Loucy (cell line): ENCODE results near the gene PROB1.

Experiments used
- H2AFZ ChIP-seq: fragments of 200-600 bp; sonication (generic); 2 replicates; pipeline ENCODE4 v1.6.0; 2016; ENCODE audit warnings: antibody characterized with exemption, mild to moderate bottlenecking, low read length, moderate library complexity
- H3F3A ChIP-seq: fragments of 200-600 bp; 2 replicates; pipeline ENCODE4 v1.6.0; 2016; ENCODE audit warnings: antibody characterized with exemption, low read depth, mild to moderate bottlenecking
- H3K27me3 ChIP-seq: fragments of 200-600 bp; sonication (generic); 2 replicates; pipeline ENCODE4 v1.6.1; 2014; ENCODE audit warnings: low read length, mild to moderate bottlenecking; ENCODE audit not compliant: insufficient read depth, poor library complexity, severe bottlenecking
- H3K36me3 ChIP-seq: fragments of 200-600 bp; sonication (generic); 2 replicates; pipeline ENCODE4 v1.6.1; 2016; ENCODE audit warnings: low read length; ENCODE audit not compliant: insufficient read depth
- H3K4me1 ChIP-seq: fragments of 200-600 bp; sonication (generic); 2 replicates; pipeline ENCODE4 v1.5.1; 2014; ENCODE audit warnings: low read length, mild to moderate bottlenecking; ENCODE audit not compliant: insufficient read depth, poor library complexity, severe bottlenecking
- H3K4me2 ChIP-seq: fragments of 200-600 bp; sonication (generic); 2 replicates; pipeline ENCODE4 v1.6.0; 2014; ENCODE audit warnings: antibody characterized with exemption, low read length, low read depth, mild to moderate bottlenecking; ENCODE audit not compliant: poor library complexity, severe bottlenecking
- H3K4me3 ChIP-seq: fragments of 200-600 bp; sonication (generic); 2 replicates; pipeline ENCODE4 v1.5.1; 2014; ENCODE audit warnings: low read length, mild to moderate bottlenecking, mixed read lengths; ENCODE audit not compliant: poor library complexity, severe bottlenecking
- H3K79me2 ChIP-seq: fragments of 200-600 bp; sonication (generic); 2 replicates; pipeline ENCODE4 v1.6.1; 2014; ENCODE audit warnings: low read length; ENCODE audit not compliant: insufficient read depth
- H3K9ac ChIP-seq: fragments of 200-600 bp; sonication (generic); 2 replicates; pipeline ENCODE4 v1.6.0; 2014; ENCODE audit warnings: mild to moderate bottlenecking, low read depth, low read length, moderate library complexity; ENCODE audit not compliant: poor library complexity, severe bottlenecking
- H3K9me2 ChIP-seq: fragments of 200-600 bp; sonication (generic); replicated peaks from 2 replicates; pipeline ENCODE4 v1.6.1; 2016; ENCODE audit warnings: low read depth, low read length, mixed read lengths
- H3K9me3 ChIP-seq: fragments of 200-600 bp; sonication (generic); 2 replicates; pipeline ENCODE4 v1.6.1; 2014; ENCODE audit warnings: mild to moderate bottlenecking, antibody characterized with exemption, low read length, low read depth; ENCODE audit not compliant: insufficient read depth
- H4K20me1 ChIP-seq: fragments of 200-600 bp; sonication (generic); 2 replicates; pipeline ENCODE4 v1.6.0; 2014; ENCODE audit warnings: antibody characterized with exemption, low read length, mild to moderate bottlenecking; ENCODE audit not compliant: insufficient read depth, poor library complexity, severe bottlenecking
- CTCF ChIP-seq: fragments of 200-600 bp; sonication (generic); conservative IDR thresholded peaks from 2 replicates; pipeline ENCODE4 v1.5.1; 2014; ENCODE audit warnings: mild to moderate bottlenecking, antibody characterized with exemption, low read length
- EZH2phosphoT487 ChIP-seq: fragments of 200-600 bp; IDR thresholded peaks from 2 replicates; pipeline ENCODE4 v1.6.1; 2018; ENCODE audit warnings: antibody characterized with exemption, mild to moderate bottlenecking, moderate library complexity, borderline replicate concordance

Gene PROB1

GRCh38 chr5:139390639-139391569 lies 4.0 kb downstream of the PROB1 start:
- TF ChIP-seq EZH2phosphoT487 (no peak), CTCF (no peak)

GRCh38 chr5:139389701-139390638 lies 4.9 kb downstream of the PROB1 start, which contains the start of gene MZB1:
Gene MZB1, minus strand, starts transcription at chr5:139389913. Its CDS starts 57 bp downstream, at chr5:139389856.
- H3K9me3 ChIP-seq, result no peaks in the 10 kb centered on the region
- peak within 1 kb of the TSS; percentile 96 for H3K4me3 ChIP-seq
- H2AFZ ChIP-seq, result no peak within 1 kb of the TSS
- peaks cover 8% of the 10 kb centered on the region for H3K27me3 ChIP-seq
- peaks cover 92% of the 10 kb centered on the region for H3K79me2 ChIP-seq
- H3K9ac ChIP-seq, result peak within 1 kb of the TSS; percentile 99
- TF ChIP-seq EZH2phosphoT487 (no peak), CTCF (no peak)
- H3K9me2 ChIP-seq, result no peaks in the 10 kb centered on the region
- peaks cover 61% of the 10 kb centered on the region for H3K4me1 ChIP-seq
- H3F3A ChIP-seq, result peaks cover 3% of the 10 kb centered on the region; the same call in 1 of the 2 replicates
- peaks cover 7% of the 10 kb centered on the region; the same call in 1 of the 2 replicates for H3K36me3 ChIP-seq
- peak within 1 kb of the TSS; percentile 87 for H3K4me2 ChIP-seq
- H4K20me1 ChIP-seq, result peaks cover 37% of the 10 kb centered on the region

More at GRCh38 chr5:139390639-139391569, 4.0 kb downstream of the PROB1 start:
- Histone ChIP-seq H3K9ac (peak overlapping the region; percentile 99), H2AFZ (no peak overlapping the region), H3K9me3 (no peaks in the 10 kb centered on the region), H3K4me2 (peak overlapping the region; percentile 87), H3K36me3 (peaks cover 7% of the 10 kb centered on the region; the same call in 1 of the 2 replicates), H3K9me2 (no peaks in the 10 kb centered on the region), H3K79me2 (peaks cover 92% of the 10 kb centered on the region), H3F3A (peaks cover 3% of the 10 kb centered on the region; the same call in 1 of the 2 replicates), H3K27me3 (peaks cover 8% of the 10 kb centered on the region), H3K4me3 (peak overlapping the region; percentile 96), H4K20me1 (peaks cover 30% of the 10 kb centered on the region), H3K4me1 (peaks cover 51% of the 10 kb centered on the region)

- H3K79me2 ChIP-seq, result peaks cover 85% of the 10 kb centered on the region
- peak overlapping the region; percentile 87 for H3K4me2 ChIP-seq
- peaks cover 3% of the 10 kb centered on the region; the same call in 1 of the 2 replicates for H3F3A ChIP-seq
- no peaks in the 10 kb centered on the region for H3K9me2 ChIP-seq
- H3K4me3 ChIP-seq, result peak overlapping the region; percentile 96
- TF ChIP-seq EZH2phosphoT487 (no peak), CTCF (0 out of 2 replicates have a peak, but pooled peaks have one; percentile 12)
- H3K9me3 ChIP-seq, result no peaks in the 10 kb centered on the region
- peaks cover 8% of the 10 kb centered on the region for H3K27me3 ChIP-seq
- H3K36me3 ChIP-seq, result peaks cover 7% of the 10 kb centered on the region; the same call in 1 of the 2 replicates
- peaks cover 69% of the 10 kb centered on the region for H3K4me1 ChIP-seq
- H4K20me1 ChIP-seq, result peaks cover 43% of the 10 kb centered on the region
- no peak overlapping the region for H2AFZ ChIP-seq
- peak overlapping the region; percentile 99 for H3K9ac ChIP-seq
Measured at GRCh38 chr5:139388198-139388821, 6.6 kb downstream of the PROB1 start.
